SKM-1 treated with dmso at 0.1 percent for 144 hours (cell line): Measurements from ENCODE around the gene ZNF677.
"Not testable (repeated sequence)": the region's sequence is repeated elsewhere in the genome, so short reads cannot be mapped to it uniquely, and the experiment has no call there.

ENCODE experiments used
- DNase-seq: peaks from one replicate; lab custom pipeline; 2025; ENCODE audit not compliant: unreplicated experiment; lab: John Stamatoyannopoulos, UW

ZNF677 gene

DNA sequence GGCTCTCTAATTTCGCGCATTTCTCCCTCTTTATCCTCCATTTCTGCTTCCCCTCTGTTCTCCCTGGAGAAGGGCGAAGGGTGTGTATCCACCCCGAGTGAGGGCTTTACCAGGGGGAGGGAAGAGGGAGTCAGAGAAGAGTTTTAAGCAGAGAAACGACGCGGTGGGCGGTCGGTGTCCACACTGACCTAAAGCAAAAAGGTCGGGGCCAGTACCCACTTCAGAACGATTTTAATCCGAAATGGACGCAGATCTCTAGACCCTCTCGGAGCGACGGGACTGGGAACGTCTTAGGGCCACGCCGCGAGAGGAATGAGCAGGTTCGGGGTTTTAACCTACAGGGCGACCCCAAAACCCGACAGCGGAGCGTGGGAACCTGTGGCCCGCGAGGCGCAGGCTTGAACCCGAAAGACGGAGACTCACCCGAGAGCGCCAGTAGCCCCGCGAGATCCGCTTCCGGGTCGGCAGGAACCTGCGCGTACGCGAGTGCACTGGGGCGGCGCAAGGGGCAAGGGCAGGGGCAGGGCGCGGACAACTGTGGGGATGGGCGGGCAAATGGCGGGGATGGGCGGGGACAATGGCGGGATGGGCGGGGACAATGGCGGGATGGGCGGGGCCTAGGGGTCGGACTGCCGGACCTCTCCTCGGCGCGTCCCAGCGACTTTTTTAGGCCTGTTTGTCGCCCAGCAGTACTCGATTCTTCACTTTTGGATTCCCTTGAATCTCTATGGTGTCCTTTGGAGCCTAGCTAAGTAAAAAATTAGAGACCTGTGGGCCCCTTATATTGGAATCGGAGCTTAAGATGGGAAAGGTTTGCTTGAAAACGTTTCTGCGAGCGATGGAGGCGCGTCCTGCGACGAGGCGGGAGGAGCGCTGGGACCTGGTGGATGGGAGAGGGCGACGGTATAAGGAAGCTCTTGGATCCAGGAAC, at the start of gene ZNF677:
ZNF677 (minus strand) TSS at position 463 of the 931 bp plus-strand sequence. CDS start 3,323 bp downstream, outside the sequence.
- DNase-seq = peak; percentile 20

DNA sequence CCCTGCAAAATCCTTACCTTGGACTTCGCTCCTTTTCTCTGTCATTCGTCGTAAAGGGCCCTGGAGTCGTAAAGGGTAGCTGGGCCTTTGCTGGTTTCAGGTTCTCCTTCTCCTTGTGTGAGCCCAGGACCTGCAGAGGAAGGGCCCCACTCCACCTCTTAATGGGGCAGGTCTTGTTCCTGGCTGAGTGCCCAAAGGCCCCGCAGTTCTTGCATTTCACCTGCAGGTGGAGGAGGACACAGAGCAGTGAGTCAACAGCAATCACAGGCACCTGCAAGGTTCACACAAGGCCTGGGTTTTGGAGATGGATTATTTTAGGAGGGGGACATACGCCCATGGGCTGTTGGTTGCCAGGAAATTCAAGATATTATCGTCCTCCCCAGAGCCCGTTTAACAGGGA, 46.7 kb upstream of the ZNF677 start:
- DNase-seq = not testable (repeated sequence)

DNA sequence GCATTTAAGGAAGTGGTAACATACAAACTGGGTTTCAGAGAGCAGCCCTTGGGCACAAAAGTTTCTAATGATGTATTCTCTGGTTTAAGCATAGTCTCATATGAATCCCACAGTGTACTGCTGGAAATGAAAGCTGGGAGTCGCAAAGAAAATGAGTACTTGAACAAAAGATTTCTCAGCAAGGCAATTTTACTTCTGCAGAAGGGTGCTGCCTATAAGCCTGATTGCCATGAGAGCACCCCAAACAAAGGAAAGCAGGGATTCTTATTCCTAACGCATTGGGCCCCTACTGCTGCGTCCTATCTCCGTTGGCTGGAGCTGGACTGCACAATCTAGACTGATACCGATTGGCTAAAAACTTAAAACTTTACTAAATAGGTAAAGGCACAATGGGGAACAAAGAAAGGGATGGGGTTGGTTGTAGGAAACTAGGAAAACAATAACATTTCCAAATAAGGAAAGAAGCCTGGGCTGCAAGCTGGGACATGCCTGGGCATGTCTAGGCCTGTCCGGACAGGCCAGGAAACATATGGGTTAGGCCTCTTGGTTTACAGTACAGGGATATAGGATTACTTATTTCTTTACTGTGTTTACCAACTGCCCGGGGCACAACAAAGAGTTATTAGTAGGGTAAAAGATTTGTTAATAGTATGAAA, 40.2 kb upstream of the ZNF677 start:
- DNase-seq = no peak

DNA sequence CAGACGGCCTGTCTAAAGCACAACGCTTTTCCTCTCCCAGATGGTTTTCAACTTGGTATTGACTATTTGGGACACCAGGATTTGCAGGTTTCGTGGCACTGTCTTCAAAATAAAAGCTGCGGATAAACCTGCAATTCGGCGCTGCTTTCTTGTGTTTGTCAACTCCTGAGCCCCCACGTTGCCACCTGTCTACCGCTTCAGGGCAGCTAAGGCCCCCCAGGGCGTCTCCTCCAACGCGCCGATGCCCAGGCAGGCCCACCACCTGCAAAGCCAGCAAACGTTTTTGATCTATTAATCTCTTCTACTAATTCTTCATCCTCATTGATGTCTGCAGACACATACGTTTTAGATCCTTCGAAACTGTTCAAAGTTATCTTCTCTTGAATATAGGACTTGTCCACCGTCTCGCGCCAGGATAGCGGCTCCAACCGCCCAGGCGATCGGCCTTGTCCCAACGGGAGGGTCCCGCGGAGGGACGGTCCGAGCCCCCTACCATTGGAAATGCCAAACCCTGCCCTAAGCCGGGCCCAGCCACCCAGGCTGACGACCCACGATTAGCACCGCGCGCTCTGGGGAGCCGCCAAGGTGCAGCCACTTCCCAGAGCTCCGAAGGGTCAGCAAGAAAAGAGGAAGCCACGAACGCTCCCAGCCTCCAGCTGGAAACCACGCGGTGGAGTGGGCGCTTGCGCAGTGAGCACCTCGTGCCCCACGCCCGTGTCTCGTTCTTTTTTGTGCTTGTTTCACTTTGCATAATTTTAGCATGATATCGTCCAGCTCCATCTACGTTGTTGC, 36.3 kb upstream of the ZNF677 start:
- no peak for DNase-seq

DNA sequence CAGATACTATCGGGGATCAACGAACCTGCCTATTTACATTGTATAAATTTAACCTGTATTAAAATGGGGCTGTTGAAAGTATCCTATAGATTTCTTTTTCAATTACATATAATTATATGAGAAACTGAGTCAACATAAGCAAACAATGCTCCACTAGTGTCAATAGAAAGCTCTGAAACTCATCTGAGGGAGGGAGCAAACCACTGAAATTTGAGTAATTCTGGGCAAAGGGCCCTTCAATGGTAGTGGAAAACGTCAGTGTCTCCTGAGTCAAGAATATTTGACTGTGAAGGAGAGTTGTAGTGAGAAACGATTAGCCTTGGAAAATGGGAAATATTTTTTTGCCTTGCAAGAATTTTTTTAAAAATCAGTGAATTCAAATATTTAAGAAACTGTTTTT, 30.4 kb upstream of the ZNF677 start:
- DNase-seq = no peak

DNA sequence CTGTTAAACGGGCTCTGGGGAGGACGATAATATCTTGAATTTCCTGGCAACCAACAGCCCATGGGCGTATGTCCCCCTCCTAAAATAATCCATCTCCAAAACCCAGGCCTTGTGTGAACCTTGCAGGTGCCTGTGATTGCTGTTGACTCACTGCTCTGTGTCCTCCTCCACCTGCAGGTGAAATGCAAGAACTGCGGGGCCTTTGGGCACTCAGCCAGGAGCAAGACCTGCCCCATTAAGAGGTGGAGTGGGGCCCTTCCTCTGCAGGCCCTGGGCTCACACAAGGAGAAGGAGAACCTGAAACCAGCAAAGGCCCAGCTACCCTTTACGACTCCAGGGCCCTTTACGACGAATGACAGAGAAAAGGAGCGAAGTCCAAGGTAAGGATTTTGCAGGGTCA, 27.3 kb upstream of the ZNF677 start:
- not testable (repeated sequence) for DNase-seq

DNA sequence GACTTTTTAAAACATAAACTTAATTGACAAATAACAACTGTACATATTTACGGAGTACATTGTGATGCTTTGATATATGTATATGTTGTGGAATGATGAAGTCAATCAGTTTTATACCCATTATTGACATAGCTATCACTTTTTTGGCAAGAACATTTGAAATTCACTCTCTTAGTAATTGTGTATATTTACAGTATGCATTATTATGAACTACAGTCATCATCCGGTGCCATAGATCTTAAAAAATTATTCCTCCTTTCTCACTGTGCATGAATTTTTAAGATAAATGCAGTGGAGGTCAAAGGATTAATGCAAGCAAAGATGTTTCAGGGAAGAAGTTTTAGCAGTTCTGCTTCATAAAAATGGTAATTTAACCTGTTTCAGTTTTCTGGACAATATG, 20.8 kb upstream of the ZNF677 start:
- DNase-seq = no peak

DNA sequence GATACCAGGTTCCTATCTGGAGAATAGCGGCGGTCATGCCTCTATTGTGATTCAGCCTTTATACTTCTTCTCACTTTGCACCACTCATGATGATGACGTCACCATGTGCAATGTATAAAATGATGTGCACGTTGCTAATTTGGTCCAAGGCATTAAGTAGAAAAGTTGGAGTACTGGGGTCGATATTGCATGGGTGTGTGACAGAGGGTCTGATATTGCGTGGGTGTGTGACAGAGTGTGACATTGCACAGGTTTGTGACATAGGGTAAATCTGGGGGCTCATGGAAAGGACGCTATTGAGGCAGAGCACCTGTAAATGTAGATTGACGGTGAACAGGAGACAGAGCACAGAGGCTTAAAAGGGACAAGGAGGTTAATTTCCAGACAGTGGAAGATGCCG, 17.4 kb upstream of the ZNF677 start:
- no peak for DNase-seq

DNA sequence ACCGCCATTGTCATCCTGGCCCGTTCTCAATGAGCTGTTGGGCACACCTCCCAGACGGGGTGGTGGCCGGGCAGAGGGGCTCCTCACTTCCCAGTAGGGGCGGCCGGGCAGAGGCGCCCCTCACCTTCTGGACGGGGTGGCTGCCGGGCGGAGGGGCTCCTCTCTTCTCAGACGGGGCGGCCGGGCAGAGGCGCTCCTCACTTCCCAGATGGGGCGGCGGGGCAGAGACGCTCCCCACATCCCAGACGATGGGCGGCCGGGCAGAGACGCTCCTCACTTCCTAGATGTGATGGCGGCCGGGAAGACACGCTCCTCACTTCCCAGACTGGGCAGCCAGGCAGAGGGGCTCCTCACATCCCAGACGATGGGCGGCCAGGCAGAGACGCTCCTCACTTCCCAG, 15.2 kb upstream of the ZNF677 start:
- not testable (repeated sequence) for DNase-seq

DNA sequence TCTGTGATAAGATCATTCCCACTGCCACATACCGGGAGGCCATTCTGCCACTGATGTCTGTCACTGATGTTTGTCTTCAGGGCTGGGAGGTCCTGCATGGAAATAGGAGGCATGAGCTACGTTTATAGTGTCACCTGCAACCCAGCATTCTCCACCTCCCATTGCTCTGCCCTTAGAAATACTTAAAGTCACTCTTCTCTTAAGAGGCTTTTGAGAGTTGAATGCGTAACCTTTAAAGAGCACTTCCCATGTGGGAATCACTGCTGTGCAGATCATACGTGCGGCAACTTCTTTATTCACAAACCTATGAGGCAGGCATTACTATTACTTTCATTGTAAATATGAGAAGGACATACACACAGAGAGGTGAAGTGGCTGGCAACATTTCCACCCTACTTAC, 12.9 kb upstream of the ZNF677 start, which contains the start of gene VN1R4:
VN1R4 (minus strand) TSS at position 101 of the 400 bp plus-strand sequence; CDS start at position 43, 58 bp downstream.
- not testable (repeated sequence) for DNase-seq

DNA sequence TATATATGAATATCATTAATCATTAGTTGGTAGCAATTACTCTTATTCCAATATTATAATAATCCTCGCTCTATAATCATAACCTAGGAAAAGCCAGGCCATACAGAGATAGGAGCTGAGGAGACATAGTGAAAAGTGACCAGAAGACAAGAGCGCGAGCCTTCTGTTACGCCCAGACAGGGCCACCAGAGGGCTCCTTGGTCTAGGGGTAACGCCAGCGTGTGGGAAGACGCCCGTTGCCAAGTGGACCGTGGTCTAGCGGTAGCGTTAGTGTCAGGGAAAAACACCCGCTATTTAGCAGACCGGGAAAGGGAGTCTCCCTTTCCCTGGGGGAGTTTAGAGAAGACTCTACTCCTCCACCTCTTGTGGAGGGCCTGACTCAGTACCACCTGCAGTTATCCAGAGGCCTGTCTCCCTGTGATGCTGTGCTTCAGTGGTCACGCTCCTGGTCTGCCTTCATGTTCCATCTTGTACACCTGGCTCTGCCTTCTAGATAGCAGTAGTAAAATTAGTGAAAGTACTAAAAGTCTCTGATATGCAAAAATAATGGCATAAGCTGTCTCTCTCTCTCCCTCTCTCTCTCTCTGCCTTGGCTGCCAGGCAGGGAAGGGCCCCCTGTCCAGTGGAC, 3.2 kb upstream of the ZNF677 start, which contains the start of gene VN1R2:
VN1R2 (plus strand) TSS at position 578 of the 628 bp plus-strand sequence. CDS start 84 bp downstream, outside the sequence.
- DNase-seq = not testable (repeated sequence)

DNA sequence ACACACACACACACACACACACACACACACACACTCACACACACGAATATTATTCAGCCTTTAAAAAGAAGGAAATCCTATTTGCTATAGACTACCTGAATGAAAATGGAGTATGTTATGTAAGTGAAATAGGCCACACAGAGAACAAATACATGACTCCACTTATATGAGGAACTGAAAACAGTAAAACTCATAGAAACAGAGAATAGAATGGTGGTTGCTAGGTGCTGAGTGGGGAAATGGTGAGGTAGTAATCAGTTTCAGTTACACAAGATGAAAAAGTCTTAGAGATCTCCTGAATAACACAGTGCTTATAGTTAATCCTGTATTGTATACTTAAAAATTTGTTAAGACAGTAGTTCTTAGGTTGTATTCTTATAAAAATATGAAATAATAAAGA, 8.2 kb downstream of the ZNF677 start:
- DNase-seq = no peak

DNA sequence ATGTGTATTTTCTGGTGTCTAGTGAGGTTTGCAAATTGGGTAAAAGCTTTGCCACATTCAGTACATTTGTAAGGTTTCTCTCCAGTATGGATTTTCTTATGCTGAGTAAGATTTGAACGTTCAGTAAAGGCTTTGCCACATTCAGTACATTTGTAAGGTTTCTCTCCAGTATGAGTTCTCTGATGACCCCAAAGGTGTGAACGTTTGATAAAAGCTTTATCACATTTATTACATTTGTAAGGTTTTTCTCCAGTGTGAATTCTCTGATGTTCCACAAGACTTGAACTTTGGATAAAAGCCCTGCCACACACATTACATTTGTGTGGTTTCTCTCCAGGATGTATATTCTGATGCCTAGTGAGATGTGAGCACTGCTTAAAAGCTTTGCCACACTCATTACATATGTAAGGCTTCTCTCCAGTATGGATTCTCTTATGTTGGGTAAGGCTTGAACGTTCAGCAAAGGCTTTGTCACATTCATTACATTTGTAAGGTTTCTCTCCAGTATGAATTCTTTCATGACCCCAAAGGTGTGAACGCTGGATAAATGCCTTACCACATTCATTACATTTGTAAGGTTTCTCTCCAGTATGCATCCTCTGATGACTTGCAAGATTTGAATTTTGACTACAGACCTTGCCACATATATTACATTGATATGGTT, 17.4 kb downstream of the ZNF677 start:
- DNase-seq = no peak

DNA sequence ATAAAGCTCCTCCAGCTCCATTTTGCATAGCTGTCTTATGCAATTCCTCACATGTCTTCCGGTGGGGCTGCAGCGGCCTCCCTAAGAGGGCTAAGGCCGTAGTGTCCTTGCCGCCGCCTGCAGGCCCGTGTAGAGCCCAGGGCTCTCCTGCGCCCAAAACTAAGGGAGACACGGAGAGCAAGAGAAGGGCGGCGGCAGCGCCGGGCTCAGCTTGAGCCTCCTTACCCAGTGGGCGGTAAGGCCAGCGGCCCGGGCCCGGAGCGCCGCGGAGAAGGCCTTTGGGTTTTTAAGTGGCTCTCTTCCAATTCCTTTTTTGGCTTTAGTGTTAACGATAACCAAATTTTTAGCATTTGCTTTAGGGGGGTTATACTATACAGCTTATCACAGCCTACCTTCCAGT, 30.1 kb downstream of the ZNF677 start:
- DNase-seq = no peak

DNA sequence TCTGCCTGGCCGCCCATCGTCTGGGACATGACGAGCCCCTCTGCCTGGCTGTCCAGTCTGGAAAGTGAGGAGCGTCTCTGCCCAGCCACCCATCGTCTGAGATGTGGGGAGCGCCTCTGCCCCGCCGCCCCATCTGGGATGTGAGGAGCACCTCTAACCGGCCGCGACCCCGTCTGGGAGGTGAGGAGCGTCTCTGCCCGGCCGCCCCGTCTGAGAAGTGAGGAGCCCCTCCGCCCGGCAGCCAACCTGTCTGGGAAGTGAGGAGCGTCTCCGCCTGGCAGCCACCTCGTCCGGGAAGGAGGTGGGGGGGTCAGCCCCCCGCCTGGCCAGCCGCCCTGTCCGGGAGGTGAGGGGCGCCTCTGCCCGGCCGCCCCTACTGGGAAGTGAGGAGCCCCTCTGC, 32.0 kb downstream of the ZNF677 start:
- not testable (repeated sequence) for DNase-seq

DNA sequence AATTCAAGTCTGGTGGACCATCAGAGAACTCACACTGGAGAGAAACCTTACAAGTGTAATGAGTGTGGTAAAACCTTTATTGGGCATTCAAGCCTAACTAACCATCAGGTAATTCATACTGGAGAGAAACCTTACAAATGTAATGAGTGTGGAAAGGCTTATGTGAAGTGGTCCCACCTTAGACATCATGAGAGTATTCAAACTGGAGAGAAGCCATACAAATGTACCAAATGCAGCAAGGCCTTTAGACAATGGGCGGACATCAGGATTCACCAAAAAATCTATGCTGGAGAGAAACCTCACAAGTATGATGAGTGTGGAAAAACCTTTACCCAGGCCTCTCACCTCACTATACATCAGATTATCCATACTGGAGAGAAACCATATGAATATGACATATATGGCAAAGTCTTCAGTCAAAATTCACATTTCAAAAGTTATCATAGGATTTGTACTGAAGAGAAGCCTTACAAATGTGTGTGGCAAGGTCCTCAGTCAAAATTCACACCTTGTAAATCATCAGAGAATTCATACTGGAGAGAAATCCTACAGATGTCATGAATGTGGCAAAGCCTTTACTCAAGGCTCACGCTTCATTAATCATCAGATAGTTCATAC, 41.9 kb downstream of the ZNF677 start:
- no peak for DNase-seq

DNA sequence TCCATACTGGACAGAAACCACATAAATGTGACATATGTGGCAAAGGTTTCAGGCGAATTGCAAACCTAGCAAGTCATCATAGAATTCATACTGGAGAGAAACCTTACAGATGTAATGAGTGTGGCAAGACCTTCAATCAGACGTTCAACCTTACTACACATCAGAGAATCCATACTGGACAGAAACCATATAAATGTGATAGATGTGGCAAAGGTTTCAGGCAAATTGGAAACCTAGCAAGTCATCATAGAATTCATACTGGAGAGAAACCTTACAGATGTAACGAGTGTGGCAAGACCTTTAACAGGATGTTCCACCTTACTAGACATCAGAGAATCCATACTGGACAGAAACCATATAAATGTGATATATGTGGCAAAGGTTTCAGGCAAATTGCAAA, 43.1 kb downstream of the ZNF677 start:
- not testable (repeated sequence) for DNase-seq

DNA sequence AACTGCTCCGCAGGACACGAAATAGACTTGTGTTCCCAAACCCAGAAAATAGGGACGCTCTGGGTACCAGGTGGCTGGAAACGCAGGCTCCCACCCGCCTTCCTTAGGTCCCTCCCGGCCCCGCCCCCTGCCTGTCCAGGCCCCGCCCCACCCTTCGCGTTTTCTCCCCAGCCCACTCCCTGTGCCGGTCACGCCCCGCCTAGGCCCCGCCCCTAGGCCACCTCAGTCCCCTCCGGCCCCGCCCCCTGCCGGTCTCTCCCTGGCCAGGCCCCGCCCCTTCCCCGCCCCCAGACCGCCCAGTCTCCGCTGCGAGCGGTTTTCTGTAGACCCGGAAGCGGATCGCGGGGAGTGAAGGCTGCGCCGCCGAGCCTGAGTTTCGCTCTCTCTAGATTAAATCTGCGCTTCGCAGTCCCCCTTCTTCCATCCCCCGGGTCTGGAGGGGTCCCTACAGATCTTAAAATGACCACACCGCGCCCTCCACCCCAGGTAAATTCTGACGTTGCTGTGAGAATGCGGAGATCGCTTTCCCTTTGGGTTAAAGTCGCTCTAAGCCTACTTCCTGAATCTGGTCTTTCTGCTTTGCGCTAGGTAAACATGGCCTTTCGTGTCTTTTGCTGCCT, 57.8 kb downstream of the ZNF677 start:
- DNase-seq = peak; percentile 59

DNA sequence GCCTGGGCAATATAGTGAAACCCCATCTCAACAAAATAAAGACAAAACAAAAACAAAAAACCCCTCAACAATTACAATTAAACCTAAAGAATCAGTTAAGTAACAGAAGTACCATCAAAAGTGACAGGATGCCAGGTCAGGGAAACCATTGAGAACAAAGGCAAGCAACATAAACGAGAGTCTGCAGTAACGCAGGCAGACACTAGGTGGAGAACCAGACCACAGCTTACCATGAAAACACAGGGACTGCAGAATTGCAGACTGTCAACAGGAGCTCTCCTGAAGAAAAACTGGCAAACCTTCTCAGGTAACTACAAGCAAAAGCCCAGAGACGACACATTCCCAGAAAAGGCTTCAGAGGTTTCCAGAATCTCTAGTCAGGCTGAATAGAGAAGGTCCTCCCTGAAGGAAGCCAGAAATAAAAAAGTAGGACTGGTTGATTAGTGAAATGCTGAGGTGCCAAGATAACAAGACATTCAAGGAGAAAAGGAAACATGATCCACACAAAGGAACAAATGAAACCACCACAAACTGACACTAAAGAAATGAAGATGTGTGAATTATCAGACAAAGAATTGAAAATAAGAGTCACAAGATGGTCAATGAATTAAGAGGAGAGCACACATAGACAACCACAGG, 59.3 kb downstream of the ZNF677 start:
- peak; percentile 66 for DNase-seq
